DOHH2 (cell line): ENCODE measurements around the gene ST6GALNAC1.

Experiments used
- EZH2phosphoT487 ChIP-seq: fragments of 200-600 bp; sonication (generic); IDR thresholded peaks from 2 replicates; pipeline ENCODE4 v1.6.1; 2017; ENCODE audit warnings: borderline replicate concordance, mild to moderate bottlenecking, antibody characterized with exemption, low read length, moderate library complexity, mixed read lengths
- TF ChIP-seq, protein P1 (sequence below): fragments of 200-600 bp; sonication (generic); IDR thresholded peaks from one replicate; pipeline ENCODE4 v1.5.1; 2014; ENCODE audit warnings: antibody characterized with exemption, mild to moderate bottlenecking, low read depth, low read length; ENCODE audit not compliant: poor library complexity, severe bottlenecking

DNA sequence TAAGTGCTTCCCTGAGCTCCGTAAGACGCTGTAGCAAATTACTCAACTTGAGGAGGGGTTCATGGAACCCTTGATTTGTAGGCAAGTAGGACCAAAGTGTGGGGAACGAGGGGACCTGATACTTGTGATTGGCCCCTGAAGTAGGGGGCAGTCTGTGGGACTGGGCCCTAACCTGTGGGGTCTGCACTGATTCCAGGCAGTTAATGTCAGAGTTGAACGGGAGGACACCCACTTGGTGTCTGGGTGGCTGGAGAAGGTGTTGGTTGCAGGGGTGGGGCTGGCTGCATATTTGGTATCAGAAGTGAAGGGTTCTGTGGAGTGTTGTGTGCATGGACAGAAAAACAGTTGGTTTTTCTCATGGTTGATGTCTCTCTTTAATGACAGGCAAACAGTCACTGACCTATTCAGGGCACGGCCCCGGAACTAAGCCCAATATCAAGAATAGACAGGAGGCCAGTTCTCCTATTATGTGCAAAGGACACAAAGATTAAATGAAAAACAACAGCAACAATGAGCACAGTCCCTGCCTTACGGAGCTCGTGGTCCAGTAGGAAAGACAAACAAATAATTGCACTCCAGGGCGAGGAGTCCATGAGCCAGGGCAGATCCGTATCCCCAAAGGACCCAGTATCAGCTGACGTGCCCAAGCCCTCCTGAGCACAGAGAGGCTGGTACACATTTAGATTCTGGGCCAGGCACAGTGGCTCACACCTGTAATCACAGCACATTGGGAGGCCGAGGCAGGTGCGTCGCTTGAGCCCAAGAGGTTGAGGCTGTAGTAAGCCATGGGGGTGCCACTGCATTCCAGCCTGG lies 48.0 kb upstream of the ST6GALNAC1 start:
- TF ChIP-seq, protein P1, sequence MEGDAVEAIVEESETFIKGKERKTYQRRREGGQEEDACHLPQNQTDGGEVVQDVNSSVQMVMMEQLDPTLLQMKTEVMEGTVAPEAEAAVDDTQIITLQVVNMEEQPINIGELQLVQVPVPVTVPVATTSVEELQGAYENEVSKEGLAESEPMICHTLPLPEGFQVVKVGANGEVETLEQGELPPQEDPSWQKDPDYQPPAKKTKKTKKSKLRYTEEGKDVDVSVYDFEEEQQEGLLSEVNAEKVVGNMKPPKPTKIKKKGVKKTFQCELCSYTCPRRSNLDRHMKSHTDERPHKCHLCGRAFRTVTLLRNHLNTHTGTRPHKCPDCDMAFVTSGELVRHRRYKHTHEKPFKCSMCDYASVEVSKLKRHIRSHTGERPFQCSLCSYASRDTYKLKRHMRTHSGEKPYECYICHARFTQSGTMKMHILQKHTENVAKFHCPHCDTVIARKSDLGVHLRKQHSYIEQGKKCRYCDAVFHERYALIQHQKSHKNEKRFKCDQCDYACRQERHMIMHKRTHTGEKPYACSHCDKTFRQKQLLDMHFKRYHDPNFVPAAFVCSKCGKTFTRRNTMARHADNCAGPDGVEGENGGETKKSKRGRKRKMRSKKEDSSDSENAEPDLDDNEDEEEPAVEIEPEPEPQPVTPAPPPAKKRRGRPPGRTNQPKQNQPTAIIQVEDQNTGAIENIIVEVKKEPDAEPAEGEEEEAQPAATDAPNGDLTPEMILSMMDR, result no peak
- TF ChIP-seq EZH2phosphoT487, result no peak
